ENCODE results near the gene COL26A1.
"Not testable (repeated sequence)": the region's sequence is repeated elsewhere in the genome, so short reads cannot be mapped to it uniquely, and the experiment has no call there.

COL26A1 gene

DNA sequence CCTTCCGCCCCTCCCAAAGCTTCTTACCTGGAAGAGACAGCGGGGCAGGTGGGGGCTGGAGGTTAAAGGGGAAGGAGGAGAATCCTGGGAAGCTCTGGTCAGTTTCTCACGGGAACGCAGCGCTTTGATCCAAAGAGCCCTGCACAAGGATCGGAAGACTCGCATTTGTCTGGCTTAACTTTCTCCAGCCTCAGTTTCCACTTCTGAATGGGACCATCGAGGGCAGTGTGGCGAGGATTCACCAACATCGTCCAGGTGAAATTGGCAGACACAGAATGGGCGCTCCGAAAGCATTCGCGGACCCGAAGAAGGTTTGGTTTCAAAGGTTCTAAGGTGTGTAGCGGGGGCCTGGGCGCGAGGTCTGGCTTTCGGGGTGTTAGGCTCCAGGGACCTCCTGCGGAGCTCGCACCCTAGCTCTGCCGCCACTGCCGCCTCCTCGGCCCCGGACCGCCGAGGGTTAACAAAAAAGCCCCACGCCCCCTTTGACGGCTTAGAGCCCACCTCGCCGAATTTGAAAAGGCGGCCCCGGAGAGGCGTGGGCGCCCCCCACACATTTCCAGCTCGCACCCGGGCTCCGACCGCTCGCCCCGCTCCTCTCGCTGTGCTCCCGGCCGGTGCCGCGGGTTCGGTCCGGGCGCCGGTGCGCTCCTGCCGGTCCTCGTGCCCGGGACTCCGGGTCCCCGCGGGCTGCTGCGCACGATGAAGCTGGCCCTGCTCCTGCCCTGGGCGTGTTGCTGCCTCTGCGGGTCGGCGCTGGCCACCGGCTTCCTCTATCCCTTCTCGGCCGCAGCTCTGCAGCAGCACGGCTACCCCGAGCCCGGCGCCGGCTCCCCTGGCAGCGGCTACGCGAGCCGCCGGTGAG lies at the start of gene COL26A1:
Gene COL26A1, plus strand, starts transcription at position 542 of the 862 bp plus-strand sequence. Its CDS starts 158 bp downstream, at position 700.
- no peak for DNase-seq (ENCODE audit: low spot score)

DNA sequence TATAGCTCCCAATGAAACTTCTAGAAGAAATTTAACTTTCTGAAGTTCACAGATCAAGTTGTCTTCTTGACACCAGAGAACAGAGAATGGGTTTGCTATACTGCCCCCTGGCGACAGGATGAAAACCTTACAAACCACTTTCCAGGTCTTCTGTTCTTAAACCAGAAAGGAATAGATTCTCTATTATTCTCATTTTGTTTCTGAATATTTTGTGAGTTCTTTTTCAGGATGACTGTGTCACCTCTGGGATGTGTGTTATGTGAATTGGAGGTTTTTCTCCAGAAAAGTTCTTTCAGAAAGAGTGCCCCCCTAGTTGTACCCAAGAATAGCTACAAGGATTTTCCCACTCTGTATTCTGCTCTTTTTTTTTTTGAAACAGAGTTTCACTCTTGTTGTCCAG lies 47.3 kb upstream of the COL26A1 start:
- peak; percentile 67 for DNase-seq (ENCODE audit: low spot score)

DNA sequence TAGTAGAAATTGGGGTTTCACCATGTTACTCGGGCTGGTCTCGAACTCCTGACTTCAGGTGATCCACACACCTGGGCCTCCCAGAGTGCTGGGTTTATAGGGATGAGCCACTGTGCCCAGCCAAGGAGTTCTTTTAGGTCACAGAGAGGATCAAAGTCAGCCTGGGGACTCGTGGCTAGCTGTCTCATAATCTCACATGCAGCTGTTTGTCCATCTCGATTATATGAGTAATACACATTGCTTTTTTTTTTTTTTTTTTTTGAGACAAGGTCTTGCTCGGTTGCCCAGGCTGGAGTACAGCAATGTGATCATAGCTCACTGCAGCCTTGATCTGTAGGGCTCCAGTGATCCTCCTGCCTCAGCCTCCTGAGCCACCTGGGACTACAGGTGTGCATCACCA lies 43.3 kb upstream of the COL26A1 start:
- no peak for DNase-seq (ENCODE audit: low spot score)

DNA sequence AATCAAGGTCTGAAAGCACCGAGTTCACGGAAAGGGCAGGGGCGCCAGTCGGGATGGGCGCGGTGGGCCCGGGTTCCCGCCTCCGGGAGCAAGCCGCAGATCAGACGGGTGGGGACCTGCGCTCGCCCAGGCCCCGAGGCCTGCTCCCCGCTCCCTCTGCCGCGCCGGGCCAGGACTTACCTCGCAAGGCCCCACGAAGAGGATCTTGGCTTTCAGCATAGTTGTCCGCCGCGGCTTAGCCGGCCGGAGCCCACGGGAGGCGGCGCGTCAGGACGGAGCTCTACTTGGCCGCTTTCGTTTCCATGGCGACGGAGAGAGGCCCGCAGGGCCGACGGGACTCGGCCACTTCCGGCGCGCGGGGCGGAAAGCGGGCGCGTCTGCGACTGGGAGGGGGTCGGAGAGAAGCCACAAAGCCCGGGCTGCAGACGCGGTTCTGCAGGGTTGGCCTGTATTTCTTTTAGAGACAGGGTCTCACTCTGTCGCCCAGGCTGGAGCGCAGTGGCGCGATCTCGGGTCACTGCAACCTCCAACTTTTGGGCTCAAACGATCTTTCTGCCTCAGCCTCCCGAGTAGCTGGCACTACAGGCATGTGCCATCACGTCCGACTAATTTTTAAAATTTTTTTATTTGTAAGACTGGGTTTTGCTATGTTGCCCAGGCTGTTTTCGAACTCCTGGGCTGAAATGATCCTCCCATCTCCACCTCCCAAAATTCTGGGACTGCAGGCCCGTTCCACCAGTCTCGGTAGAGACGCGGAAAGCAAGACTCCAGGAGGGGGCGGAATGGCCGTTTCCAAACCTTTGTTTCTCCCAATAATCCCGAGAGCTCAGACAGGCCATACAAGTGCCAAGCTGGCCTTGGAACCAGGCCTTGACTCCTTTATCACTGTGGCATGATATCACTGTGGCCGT lies 40.9 kb upstream of the COL26A1 start, which contains the start of gene IFT22:
Gene IFT22, minus strand, starts transcription at position 322 of the 911 bp plus-strand sequence. Its CDS starts 103 bp downstream, at position 219.
- DNase-seq (ENCODE audit: low spot score), result peak; percentile 83

DNA sequence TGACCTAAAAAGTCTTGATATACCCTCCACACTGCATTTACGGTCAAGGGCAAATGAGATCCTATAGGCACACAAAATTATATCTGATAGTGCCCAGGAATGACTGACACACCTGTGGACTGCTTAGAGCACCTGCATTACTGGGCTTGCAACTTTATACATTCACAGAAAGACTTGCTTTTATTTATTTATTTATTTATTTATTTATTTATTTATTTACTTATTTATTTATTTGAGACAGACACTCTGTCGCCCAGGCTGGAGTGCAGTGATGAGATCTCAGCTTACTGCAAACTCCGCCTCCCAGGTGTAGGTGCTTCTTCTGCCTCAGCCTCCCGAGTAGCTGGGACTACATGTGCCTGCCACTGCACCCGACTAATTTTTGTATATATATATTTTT lies 34.5 kb upstream of the COL26A1 start:
- DNase-seq (ENCODE audit: low spot score), result no peak

DNA sequence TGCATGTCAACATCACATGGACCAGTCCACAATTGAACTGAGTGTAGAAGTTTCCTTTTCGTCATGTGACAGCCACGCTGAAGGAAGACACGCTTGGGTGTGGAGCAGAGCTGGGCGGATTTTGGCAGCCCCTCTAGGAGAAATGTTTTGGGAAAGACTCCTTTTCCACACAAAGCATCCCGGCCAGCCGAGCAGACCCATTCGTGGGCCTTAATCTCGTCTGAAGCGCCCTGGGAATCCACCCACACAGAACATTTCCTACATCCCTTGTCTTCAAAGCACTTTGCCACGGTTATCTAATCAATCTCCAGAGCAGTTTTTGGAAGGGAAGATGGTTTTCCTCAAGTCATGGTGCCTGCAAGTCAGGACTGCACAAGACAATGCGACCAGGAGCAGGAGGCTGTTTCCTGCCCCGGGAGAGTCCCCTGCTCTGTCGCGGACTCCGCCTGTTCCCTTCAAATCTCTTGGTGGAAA lies 32.6 kb upstream of the COL26A1 start:
- DNase-seq (ENCODE audit: low spot score), result no peak

DNA sequence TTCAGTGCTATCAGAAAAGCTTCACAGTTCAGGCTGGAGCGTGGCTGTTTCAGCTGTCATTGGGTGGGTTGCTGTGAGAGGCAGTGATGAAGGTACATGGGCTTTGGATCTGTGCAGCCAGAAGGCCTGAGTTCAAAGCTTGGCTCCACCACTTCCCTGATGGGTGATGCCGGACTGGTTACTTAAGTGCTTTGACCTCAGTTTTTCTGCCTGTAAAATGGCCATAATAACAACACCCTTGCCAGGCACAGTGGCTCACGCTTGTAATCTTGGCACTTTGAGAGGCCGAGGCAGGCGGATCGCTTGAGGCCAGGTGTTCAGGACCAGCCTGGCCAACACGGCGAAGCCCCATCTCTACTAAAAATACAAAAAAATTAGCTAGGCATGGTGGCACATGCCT lies 30.6 kb upstream of the COL26A1 start:
- DNase-seq (ENCODE audit: low spot score), result no peak

DNA sequence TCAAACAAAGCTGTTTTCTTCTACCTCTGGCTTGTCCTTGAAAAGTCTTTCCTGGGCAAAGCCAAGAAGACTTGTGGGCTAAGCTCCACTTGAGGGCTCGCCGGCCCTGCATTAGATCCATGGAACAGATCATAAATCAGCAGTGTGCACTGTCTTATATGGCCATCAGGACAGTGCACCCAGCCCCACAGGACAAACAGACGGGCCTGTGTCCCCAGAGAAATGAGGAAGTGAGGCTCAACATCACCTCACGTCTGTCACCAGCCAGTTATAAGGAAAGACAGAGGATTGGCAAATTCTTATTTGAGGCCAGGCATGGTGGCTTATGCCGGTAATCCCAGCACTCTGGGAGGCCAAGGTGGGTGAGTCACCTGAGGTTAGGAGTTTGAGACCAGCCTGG lies 28.8 kb upstream of the COL26A1 start:
- DNase-seq (ENCODE audit: low spot score), result no peak

DNA sequence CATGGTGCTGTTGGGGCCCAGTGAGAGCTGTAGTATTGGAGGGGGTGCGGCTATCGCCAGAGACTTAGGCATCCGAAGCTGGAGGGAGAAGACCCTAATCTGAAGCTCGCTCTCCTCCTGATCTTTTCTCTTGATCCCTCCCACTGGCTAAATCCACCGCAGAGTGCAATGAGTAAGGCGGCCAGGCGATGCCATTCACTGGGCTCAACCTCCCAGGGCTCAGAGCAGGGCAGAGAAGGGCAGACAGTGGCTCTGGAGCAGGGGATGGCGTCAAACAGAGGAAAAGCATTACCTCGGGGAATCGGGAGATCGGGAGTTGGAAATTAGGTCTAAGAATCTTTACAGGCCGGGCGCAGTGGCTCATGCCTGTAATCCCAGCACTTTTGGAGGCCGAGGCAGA lies 22.3 kb upstream of the COL26A1 start:
- no peak for DNase-seq (ENCODE audit: low spot score)

DNA sequence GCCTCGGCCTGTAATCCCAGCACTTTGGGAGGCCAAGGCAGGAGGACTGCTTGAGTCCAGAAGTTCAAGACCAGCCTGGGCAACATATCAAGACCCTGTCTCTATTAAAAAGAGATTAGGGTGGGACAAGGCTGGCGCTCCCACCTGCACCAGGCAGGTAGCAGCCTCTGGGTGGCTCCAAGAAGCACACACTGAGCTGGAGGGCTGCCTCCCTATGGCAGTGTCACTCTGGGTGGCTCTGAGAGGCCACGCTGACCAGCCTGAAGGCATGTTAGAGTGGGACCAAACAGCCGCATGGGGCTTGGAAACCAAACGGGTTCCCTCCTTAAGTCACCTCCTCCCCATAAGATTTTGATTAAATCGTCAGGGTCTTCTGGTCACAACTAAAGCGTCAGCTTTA lies 19.8 kb upstream of the COL26A1 start:
- DNase-seq (ENCODE audit: low spot score), result no peak

DNA sequence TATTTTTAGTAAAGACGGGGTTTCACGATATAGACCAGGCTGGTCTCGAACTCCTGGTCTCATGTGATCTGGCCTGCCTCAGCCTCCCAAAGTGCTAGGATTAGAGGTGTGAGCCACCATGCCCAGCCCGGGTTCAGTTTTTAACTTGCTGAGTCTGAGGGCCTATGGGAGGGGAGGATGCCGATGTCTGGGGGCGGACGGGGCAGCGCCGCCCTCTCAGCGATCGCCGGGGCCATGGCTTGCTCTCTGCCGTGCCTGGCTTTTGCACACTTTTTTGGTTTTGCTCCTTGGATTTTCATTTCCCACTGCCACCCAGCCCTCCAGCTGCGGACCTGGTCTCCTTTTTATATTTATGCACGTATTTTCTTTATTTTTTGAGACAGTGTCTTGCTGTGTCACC lies 15.2 kb upstream of the COL26A1 start:
- no peak for DNase-seq (ENCODE audit: low spot score)

DNA sequence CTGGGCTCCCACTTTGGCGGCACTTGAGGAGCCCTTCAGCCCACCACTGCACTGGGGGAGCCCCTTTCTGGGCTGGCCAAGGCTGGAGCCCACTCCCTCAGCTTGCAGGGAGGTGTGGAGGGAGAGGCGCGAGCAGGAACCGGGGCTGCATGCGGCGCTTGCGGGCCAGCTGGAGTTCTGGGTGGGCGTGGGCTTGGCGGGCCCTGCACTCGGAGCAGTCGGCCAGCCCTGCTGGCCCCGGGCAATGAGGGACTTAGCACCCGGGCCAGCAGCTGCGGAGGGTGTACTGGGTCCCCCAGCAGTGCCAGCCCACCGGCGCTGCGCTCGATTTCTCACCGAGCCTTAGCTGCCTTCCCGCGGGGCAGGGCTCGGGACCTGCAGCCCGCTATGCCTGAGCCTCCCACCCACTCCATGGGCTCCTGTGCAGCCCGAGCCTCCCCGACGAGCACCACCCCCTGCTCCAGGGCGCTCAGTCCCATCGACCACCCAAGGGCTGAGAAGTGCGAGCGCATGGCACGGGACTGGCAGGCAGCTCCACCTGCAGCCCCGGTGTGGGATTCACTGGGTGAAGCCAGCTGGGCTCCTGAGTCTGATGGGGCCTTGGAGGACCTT lies 14.1 kb upstream of the COL26A1 start:
- not testable (repeated sequence) for DNase-seq (ENCODE audit: low spot score)

DNA sequence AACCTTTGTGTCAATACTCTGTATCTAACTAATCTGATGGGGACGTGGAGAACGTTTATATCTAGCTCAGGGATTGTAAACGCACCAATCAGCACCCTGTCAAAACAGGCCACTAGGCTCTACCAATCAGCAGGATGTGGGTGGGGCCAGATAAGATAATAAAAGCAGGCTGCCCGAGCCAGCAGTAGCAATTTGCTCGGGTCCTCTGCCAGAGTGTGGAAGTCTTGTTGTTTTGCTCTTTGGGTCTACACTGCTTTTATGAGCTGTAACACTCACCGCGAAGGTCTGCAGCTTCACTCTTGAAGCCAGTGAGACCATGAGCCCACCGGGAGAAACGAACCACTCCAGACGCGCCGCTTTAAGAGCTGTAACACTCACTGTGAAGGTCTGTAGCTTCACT lies 13.4 kb upstream of the COL26A1 start:
- not testable (repeated sequence) for DNase-seq (ENCODE audit: low spot score)

DNA sequence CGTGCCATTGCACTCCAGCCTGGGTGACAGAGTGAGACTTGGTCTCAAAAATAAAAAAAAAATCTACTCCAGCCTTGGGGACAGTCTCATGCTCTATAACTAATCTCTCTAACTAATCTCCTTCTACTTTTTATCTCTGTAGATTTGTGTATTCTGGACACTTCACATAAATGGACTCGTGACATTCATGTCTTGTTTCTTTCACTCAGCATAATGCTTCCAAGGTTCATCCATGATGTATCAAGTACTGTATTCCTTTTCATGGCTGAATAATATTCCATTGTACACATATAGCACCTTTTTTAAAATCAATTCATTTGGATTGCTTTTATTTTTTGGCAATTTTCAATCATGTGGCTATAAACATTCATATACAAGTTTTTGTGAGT lies 9.8 kb upstream of the COL26A1 start:
- no peak for DNase-seq (ENCODE audit: low spot score)

DNA sequence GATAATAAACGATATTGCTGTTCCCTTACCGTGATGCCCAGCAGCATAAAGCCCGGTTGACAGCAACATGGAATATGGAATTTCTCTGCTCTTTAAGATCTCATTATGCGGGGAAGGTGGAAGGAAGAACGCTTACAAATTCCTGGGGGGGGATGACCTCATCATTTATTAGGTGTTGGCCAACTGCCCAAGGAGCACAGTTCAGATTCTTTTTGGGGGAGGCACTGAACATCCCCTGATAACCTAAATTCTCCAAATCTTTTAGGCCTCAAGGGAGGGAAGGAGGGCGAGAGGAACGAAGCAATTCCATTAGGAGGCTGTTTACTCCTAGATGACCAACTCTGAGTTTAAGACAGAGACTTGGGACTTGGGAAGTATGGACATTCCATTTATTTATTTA lies 5.2 kb upstream of the COL26A1 start:
- DNase-seq (ENCODE audit: low spot score), result no peak

DNA sequence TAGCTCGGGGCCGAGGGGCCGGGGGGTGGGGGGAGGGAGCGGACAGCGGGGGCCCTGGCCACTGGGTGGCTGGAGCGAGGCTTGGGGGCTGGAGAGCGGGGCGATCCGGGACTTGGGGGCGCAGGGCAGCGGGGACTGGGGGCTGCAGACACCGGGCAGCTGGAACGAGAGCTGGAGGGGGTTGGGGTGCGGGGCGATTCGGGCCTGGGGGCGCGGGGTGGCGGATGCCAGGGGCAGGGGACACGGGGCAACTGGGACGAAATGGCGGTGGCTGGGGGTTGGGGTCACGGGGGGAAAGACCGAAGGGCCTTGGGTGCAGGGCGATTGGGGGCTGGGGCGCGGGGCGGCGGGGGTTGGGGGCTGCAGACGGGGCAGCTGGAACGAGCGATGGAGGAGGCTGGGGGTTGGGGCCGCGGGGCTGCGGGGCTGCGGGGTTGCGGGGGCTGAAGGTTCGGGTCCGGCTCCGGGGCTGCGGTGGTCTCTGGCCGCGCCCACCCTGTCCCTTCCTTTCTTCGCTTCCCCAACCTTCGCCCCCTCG lies 590 bp downstream of the COL26A1 start:
- DNase-seq (ENCODE audit: low spot score), result no peak

DNA sequence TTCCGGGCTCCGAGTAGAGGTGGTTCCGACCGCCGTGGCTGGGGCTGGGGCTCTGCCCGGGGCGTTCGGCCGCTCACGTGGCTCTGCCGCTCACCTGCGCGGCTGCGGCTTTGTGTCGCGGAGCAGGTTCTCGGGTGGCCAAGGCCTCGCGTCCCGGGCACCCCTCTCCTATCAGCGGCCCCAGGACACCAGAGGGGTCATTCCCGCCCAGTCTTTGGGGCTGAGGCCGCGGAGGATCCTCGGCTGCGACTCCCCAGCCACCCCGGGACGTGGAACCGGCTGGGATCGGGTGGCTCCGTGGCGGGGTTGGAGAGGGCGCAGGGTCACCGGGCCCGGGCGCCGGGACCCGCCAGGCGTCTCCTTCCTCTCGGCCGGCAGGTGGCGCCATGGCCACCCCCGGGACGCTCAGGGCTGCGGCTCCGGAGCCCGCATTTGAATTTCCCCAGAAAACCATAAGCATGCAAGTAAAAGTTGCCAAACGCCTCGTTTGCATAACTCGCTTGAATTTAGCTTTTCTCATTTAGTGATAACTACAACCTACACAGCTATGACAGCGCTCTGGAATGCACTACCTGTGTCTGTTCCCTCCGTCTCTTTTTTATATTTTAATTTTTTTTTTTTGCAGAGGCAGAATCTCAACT lies 1.2 kb downstream of the COL26A1 start:
- DNase-seq (ENCODE audit: low spot score), result no peak

DNA sequence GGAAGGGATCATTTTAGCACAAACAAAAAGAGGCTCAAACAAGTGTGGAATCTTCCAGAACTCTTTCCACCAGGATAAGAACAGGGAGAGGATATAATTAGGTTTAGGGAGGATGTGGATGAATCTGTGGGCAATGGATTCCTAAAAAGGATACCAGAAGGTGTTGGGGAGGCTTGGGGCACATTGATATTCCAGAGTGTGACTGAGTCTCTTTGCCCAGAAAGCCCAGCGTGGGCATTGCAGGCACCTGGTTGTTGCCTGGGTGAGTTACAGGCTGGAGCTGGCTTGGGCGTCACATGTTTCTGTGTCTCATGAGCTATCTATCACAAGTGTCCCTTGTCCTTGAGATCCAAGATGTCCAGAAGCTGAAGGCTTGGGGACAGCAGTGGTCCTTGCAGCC lies 3.3 kb downstream of the COL26A1 start:
- DNase-seq (ENCODE audit: low spot score), result no peak

DNA sequence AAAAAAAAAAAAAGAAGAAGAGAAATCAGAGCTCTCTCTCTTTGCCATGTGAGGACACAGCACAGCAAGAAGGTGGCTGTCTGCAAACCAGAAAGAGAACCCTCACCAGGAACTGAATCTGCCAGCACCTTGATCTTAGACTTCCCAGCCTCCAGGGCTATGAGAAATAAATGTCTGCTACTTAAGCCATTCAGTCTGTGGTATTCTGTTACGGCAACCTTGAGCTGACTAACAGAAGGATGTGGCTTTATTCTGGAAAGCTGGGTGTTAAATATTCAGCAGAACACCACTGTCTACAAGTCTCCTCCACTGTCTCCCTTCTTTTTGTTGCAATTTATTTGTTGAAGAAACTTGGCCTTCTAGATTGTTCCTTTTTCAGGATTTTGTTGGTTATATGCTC lies 5.0 kb downstream of the COL26A1 start:
- no peak for DNase-seq (ENCODE audit: low spot score)

DNA sequence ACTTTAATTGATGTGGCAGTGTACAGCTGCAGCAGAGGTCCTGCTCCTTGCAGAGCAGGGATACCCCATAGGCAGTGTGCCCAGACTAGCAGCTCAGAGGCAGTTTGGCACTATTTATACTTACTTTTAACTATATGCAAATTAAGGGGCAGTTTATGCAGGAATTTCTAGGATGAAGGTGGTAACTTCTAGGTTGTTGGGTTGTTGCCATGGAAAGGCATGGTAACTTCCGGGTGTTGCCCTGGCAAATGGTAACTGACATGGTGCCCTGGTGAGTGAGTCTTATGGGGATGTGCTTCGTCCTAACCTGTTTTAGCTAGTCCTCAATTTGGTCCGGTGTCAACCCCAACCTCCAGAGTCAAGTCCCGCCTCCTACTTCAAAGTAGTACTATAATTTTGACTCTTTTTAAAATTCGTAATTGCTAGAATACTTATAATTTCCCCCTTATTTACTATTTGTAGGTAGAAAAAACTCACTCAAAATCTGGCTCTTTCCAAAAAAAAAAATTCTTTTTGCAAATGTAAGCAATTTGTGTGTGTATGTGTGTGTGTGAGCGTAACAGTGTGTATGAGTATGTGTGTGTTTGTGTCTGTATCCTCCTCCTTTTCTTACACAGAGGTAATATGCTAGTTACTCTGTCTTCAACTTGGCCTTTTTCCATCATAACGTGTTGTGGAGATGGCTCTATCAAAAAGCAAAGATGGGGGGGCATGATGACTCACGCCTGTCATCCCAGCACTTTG lies 5.9 kb downstream of the COL26A1 start:
- DNase-seq (ENCODE audit: low spot score), result no peak

DNA sequence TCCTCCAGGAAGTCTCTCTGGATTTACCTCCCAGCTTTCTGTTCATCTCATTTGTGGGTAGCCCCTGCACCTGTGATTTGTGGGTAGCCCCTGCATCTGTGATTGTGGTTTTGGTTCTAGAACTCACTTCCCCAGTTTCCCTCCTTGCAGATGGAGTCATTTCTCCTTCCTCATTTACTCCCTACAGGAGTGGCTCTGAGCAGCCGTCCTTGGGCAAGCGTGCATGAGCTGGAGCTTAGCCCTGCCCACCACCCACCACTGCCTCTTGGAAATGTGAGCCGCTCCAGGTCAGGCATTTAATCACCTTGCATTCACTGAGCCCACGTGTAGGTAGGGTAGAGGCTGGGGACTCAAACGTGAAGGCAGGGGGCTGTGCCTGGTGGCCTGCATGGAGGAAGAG lies 8.2 kb downstream of the COL26A1 start:
- no peak for DNase-seq (ENCODE audit: low spot score)

All from hematopoietic multipotent progenitor cell treated with erythropoietin and hydrocortisone succinate and interleukin-3 and kit ligand, for 17 days (in vitro differentiated cells).